Activated CD8-positive, alpha-beta T cell treated with anti-CD3 and anti-CD28 coated beads for 36 hours (primary cell): ENCODE measurements around the gene UPK1B. TPM values are rescaled to one million over a fixed set of nuclear protein-coding genes. Genes with fewer than 3 reads are reported as not detected.

ENCODE experiments used
- ATAC-seq: fragments of 200-7000 bp; cut with Tn5 transposase; one replicate; pipeline ENCODE4 v1.10.0; 2021; ENCODE audit warnings: mild to moderate bottlenecking, moderate library complexity
- CTCF ChIA-PET: fragments of 350-600 bp; sonication (Branson Sonifier 250); formaldehyde crosslinking; loops from one replicate; lab custom pipeline; 2021; ENCODE audit warnings: antibody characterized with exemption; lab: Charles Lee
- POLR2A ChIA-PET: fragments of 350-600 bp; sonication (Branson Sonifier 250); formaldehyde crosslinking; loops from one replicate; lab custom pipeline; 2021; ENCODE audit warnings: antibody characterized with exemption; lab: Charles Lee
- DNase-seq: peaks from one replicate; pipeline ENCODE4 v3.0.0-alpha.2; 2020
- H3K27ac Mint-ChIP-seq: one replicate; pipeline ENCODE4 v1.8.0; 2021; ENCODE audit warnings: mild to moderate bottlenecking, mixed read lengths
- H3K27me3 Mint-ChIP-seq: one replicate; pipeline ENCODE4 v1.8.0; 2021; ENCODE audit warnings: mixed read lengths
- H3K36me3 Mint-ChIP-seq: one replicate; pipeline ENCODE4 v1.8.0; 2021; ENCODE audit warnings: low read depth, mixed read lengths
- H3K4me1 Mint-ChIP-seq: one replicate; pipeline ENCODE4 v1.8.0; 2021; ENCODE audit warnings: low read depth, mixed read lengths
- H3K4me3 Mint-ChIP-seq: one replicate; pipeline ENCODE4 v1.8.0; 2021; ENCODE audit warnings: mild to moderate bottlenecking, moderate library complexity, mixed read lengths
- H3K9me3 Mint-ChIP-seq: one replicate; pipeline ENCODE4 v1.8.0; 2021; ENCODE audit warnings: mixed read lengths
- intact Hi-C: fragments of 100-400 bp; cut with micrococcal nuclease; formaldehyde crosslinking; loops from one replicate; pipeline ENCODE4 v1.10.0; 2022
- total RNA-seq, 2 experiments: library from RNA; stranded (reverse); gene quantifications; one replicate each; pipeline ENCODE4 v1.2.3, GENCODE V29; 2021
- TF ChIP-seq, protein P1 (sequence below): fragments of 200-600 bp; IDR thresholded peaks from one replicate; pipeline ENCODE4 v1.8.0; 2022; ENCODE audit warnings: antibody characterized with exemption, mild to moderate bottlenecking

UPK1B gene
- total RNA-seq, 2 experiments from 2014 or later: not detected

DNA sequence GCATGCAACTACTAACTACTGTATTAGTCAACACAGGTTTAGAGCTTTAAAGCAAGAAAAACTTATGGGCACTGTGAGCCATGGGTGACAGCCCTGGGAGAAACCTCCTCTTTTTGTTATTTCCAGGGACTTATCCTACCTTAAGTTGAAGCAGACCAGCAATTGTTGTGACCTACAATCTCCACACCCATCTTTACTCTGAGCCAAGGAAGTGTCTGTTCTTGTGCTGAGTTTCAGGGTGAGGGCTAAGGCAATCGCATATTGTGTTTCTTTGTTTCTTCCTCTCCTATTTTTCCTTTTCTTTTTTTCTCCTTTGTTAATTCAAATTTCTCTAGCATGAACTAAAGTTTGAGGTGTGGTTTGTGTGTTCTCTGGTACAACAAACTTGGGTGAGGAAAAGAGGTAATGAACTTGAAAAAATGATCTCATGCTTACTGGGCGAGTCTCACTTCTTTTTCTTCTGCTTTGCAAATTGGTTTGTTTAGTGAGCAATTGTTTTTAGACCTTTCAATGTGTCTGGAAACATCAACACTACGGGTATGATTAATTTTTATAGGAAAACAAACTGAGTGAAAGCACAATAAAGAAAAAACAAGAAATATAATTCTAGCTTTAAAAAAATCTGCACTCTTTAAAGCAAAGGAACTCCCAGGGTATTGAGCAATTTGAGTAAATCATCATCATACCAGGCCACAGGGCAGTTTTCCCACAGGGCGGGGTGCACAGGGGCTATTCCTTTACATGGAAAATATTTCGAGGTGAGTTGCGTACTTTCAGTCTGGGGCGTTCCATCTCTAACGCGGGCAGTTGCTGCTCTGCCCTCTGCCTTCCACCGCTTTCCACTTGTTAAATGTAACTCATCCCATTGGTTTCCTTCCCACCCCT is 2.7 kb downstream of the UPK1B start:
- Mint-ChIP-seq H3K36me3 (no peaks in the 10 kb centered on the region), H3K27me3 (peaks cover 15% of the 10 kb centered on the region), H3K4me3 (no peak overlapping the region), H3K9me3 (no peaks in the 10 kb centered on the region), H3K4me1 (no peaks in the 10 kb centered on the region), H3K27ac (no peak overlapping the region)
- POLR2A ChIA-PET: no interaction called here
- intact Hi-C loops: no loop called here
- CTCF ChIA-PET: no interaction called here
- TF ChIP-seq, protein P1, sequence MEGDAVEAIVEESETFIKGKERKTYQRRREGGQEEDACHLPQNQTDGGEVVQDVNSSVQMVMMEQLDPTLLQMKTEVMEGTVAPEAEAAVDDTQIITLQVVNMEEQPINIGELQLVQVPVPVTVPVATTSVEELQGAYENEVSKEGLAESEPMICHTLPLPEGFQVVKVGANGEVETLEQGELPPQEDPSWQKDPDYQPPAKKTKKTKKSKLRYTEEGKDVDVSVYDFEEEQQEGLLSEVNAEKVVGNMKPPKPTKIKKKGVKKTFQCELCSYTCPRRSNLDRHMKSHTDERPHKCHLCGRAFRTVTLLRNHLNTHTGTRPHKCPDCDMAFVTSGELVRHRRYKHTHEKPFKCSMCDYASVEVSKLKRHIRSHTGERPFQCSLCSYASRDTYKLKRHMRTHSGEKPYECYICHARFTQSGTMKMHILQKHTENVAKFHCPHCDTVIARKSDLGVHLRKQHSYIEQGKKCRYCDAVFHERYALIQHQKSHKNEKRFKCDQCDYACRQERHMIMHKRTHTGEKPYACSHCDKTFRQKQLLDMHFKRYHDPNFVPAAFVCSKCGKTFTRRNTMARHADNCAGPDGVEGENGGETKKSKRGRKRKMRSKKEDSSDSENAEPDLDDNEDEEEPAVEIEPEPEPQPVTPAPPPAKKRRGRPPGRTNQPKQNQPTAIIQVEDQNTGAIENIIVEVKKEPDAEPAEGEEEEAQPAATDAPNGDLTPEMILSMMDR: no peak
- no peak for DNase-seq
- ATAC-seq: no peak

DNA sequence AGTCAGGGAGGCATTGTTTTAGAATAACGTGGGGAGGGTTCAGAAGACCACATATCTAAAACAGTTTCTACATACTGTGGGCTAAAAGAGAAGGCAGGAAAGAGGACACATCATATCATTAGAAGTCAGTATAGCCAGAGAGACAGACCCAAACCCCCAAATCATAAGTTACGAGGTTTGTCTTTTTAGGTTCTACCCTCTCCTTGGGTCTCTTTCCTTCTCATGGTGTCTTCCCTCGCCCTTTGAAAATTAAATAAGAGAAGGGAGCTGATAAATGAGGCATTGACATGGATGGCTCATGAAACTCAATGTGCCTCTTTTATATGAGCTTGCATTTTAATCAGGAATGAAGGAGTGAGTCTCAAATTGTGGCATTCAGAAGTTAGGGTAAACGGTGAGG is 3.4 kb downstream of the UPK1B start:
- ATAC-seq: no peak
- Mint-ChIP-seq H3K27me3 (peaks cover 15% of the 10 kb centered on the region), H3K27ac (no peak overlapping the region), H3K4me1 (no peaks in the 10 kb centered on the region), H3K36me3 (no peaks in the 10 kb centered on the region), H3K9me3 (no peaks in the 10 kb centered on the region), H3K4me3 (no peak overlapping the region)
- intact Hi-C loops: no loop called here
- POLR2A ChIA-PET: no interaction called here
- no peak for DNase-seq
- TF ChIP-seq, protein P1: no peak
- CTCF ChIA-PET: no interaction called here

GRCh38 chr3:119177321-119177720 is 3.9 kb downstream of the UPK1B start:
- H3K27ac Mint-ChIP-seq: no peak overlapping the region
- H3K36me3 Mint-ChIP-seq: no peaks in the 10 kb centered on the region
- no peak overlapping the region for H3K4me3 Mint-ChIP-seq
- DNase-seq: no peak
- intact Hi-C loops: no loop called here
- ATAC-seq: no peak
- POLR2A ChIA-PET: no interaction called here
- CTCF ChIA-PET: no interaction called here
- no peaks in the 10 kb centered on the region for H3K9me3 Mint-ChIP-seq
- no peaks in the 10 kb centered on the region for H3K4me1 Mint-ChIP-seq
- H3K27me3 Mint-ChIP-seq: peaks cover 15% of the 10 kb centered on the region
- TF ChIP-seq, protein P1: no peak

- ChIA-PET CTCF (no interaction called here), POLR2A (no interaction called here)
- Mint-ChIP-seq H3K4me1 (no peaks in the 10 kb centered on the region), H3K4me3 (no peak overlapping the region), H3K9me3 (no peaks in the 10 kb centered on the region), H3K27me3 (peaks cover 7% of the 10 kb centered on the region), H3K27ac (no peak overlapping the region), H3K36me3 (no peaks in the 10 kb centered on the region)
- DNase-seq (no peak), ATAC-seq (no peak)
- intact Hi-C loops: no loop called here
- TF ChIP-seq, protein P1: no peak
Measured at GRCh38 chr3:119181765-119182164, 8.4 kb downstream of the UPK1B start.

DNA sequence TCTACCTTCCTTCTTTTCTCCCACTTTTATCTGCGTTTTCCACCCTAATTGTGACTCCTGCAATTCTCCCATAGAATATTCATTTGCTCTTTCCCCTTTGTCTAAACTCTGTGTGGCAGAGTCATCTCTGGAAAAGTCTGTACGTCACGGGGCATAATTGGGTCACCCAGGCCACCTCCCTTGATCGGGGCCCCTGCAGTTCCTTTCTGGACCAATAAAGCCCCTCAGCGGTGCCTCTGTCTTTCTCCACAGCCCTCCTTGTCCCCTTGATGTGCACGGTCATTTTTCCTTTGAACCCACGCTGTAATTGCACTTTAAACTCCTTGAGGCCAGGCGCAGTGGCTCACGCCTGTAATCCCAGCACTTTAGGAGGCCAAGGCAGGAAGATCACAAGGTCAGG is 10.7 kb downstream of the UPK1B start:
- Mint-ChIP-seq H3K36me3 (no peaks in the 10 kb centered on the region), H3K9me3 (no peaks in the 10 kb centered on the region), H3K4me3 (no peak overlapping the region), H3K27ac (no peak overlapping the region), H3K4me1 (no peaks in the 10 kb centered on the region), H3K27me3 (peaks cover 4% of the 10 kb centered on the region)
- DNase-seq (no peak), ATAC-seq (peak; percentile 17)
- intact Hi-C loops: no loop called here
- TF ChIP-seq, protein P1: no peak
- ChIA-PET POLR2A (interaction anchor here (1.3 kb wide), 1 partner anchor 9 kb away, joined by 3 read pairs; no protein-coding TSS in a partner anchor), CTCF (no interaction called here)
